22Rv1 (cell line): ENCODE measurements around the gene KLF17.

Experiments
- ZFX ChIP-seq: fragments of 450-650 bp; IDR thresholded peaks from 2 replicates; pipeline ENCODE4 v1.6.1; 2017; ENCODE audit warnings: antibody characterized with exemption, borderline replicate concordance
- TF ChIP-seq, protein P1 (sequence below): fragments of 450-650 bp; IDR thresholded peaks from 2 replicates; pipeline ENCODE4 v1.5.1; 2017; ENCODE audit warnings: mild to moderate bottlenecking

DNA sequence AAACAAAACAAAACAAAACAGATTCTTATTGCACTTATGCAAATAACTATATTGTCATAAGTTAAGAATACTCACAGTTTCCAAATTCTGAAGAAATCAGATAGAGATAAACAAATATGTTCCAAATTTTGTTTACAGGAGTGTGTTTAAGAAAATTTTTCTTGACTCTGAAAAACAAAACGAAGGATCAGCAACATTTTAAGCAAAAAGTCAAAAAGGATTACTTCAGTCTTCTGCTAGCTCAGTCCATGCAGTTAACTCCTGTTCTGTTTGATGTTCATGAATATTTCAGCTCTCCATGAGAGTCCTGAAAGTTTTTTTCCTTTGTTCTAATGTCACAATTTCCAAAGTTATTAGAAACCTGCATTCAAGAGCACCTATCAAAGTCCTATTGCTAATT, 56.0 kb downstream of the KLF17 start:
- TF ChIP-seq, protein P1, sequence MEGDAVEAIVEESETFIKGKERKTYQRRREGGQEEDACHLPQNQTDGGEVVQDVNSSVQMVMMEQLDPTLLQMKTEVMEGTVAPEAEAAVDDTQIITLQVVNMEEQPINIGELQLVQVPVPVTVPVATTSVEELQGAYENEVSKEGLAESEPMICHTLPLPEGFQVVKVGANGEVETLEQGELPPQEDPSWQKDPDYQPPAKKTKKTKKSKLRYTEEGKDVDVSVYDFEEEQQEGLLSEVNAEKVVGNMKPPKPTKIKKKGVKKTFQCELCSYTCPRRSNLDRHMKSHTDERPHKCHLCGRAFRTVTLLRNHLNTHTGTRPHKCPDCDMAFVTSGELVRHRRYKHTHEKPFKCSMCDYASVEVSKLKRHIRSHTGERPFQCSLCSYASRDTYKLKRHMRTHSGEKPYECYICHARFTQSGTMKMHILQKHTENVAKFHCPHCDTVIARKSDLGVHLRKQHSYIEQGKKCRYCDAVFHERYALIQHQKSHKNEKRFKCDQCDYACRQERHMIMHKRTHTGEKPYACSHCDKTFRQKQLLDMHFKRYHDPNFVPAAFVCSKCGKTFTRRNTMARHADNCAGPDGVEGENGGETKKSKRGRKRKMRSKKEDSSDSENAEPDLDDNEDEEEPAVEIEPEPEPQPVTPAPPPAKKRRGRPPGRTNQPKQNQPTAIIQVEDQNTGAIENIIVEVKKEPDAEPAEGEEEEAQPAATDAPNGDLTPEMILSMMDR, result no peak
- no peak for TF ChIP-seq ZFX
